HG02678 (cell line): ENCODE results near the gene TRPM3.

Source experiments
- ATAC-seq: cut with Tn5 transposase; IDR thresholded peaks from one replicate; pipeline ENCODE4 v1.9.1; 2021; ENCODE audit warnings: mild to moderate bottlenecking, moderate library complexity; ENCODE audit not compliant: unreplicated experiment

The TRPM3 gene

DNA sequence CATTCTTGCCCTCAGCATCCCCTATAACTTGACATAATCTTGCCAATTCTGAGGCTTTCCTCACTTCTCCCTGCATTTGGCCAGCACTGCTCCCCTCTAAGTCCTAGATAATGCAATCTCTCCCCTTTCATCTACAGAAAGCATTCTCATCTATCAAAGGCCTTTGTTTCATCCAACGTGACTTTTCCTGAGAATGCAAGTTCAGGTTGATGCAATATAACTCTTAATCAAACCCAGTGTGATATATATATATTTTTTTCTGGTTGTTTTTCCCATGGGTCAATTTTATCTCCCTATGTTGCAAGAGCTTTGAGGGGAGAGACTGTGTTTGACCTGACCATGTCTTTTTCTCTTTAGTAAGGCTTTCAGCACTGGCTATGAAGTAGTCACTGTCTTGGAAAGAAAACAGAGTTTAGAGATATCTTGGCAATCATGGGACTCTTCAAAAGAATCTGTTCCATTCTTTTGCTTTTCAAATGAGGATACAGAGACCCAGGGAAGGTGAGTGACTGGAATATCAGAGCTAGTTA is 268.6 kb downstream of the TRPM3 start:
- ATAC-seq = no peak

GRCh38 chr9:70840266-70840665 is 281.2 kb downstream of the TRPM3 start:
- no peak for ATAC-seq

DNA sequence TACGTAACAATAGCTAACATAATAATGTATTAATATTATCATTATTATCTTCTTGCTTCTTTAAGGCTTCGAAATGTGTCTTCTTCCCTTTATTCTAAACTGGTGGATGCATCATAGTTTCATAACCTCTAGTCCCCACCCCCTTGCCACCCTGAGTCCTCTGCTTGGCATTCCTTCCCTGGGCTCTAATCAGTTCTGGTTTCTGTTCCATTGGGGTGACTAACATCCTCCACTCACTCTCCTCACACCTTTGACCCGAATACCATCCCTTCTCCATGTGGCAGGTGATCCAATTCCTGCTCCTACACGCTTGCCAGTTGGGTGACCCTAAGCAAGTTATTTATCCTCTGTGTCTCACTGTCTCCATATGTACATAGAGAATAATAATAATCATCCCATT is 286.1 kb downstream of the TRPM3 start:
- ATAC-seq = no peak

GRCh38 chr9:70832492-70832891 is 288.9 kb downstream of the TRPM3 start:
- ATAC-seq = no peak

DNA sequence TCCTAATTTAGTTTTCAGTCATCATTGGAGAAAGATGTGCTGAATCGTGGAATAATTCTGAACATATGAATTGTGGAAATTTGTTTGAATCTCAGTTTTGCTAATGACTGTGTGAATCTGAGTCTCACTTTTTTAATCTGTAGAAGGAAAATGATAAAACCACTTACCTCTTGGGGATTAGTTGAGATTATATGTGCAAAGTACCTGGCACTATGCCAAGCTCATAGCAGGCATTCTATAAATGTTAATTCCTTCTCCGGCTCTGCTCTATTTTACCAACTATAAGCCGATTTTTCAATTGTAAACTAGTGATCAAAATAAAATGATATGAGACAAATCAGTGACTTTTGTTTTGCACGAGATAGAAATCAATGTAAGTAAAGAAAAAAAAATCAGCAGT is 290.8 kb downstream of the TRPM3 start:
- no peak for ATAC-seq

GRCh38 chr9:70829591-70830265 is 291.7 kb downstream of the TRPM3 start:
- no peak for ATAC-seq

GRCh38 chr9:70826562-70826961 is 294.9 kb downstream of the TRPM3 start:
- no peak for ATAC-seq

- no peak for ATAC-seq
Measured at GRCh38 chr9:70823284-70823683, 298.1 kb downstream of the TRPM3 start.

DNA sequence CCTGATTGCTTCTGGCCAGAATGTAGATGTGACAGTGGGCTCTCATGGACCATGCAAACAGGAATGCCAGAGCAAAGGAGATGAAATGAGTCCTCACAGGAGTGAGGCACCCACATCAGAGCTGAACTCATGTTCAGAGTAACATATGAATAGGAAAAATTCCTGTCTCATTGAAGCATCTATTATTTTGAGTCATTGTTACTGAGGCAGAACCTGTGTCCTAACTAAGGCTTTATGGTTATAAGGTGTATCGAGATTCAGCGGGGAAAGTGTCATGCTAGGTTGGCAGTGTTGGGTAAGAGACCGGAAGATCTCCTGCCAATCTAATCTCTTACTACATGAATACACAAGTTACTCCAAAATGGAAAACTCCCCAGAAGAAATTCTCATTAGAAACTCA is 304.1 kb downstream of the TRPM3 start:
- no peak for ATAC-seq

GRCh38 chr9:70816891-70817290 is 304.5 kb downstream of the TRPM3 start:
- ATAC-seq = no peak

DNA sequence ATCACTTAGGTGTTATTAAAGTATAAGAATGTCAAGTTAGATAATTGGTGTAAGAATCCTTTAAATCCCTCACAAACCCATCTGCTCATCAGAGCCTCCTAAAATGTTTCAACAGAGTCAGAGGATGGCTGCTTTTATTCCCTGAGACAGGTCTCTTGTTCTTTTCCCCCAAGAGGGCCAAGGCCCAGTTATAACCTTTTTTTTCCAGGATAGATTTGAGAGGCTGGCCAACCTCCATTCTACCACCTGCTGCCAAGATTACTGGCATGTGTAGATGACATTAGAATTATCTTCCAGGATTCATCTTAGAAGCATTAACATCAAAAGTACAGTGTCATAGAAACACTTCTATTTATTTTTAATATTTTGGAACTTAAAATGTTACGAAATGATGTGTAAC is 305.1 kb downstream of the TRPM3 start:
- ATAC-seq = no peak

DNA sequence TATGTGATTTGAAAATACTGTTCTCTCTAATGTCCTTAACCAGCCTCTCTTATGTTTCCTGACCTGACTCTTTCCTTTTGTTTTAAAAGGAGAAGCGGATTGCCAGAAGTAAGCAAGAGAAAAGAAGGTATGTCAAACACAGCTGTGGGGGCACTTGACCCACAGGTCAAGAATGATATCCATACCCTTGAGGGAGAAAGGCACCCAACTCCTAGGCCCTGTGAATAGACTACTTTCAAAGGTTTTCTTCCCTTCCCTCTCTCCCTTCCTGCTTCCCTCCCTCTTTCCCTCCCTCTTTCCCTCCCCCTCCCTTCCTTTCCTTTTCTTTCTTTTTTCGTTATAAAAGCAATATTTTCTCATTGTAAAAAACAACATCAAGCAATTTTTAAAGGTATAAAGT is 306.8 kb downstream of the TRPM3 start:
- ATAC-seq = no peak

GRCh38 chr9:70813141-70813540 is 308.3 kb downstream of the TRPM3 start:
- no peak for ATAC-seq

DNA sequence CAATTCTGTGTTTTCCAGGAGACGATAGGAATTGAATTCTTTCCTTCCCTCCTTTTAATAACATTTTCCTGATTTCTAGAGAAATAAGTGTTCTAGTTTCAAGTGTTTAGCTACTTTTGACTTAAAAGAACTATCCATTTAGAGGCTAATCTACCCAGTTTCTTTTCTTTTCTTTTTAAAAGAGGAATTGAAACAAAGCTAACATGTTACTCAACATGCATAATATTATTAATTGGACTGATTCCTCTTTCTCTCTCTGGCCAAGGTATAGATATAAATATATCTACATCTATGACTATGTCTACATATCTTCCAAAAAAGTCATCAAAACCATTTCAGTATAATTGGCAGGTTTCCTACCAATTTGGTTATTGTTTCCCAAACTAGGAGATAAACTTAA is 309.8 kb downstream of the TRPM3 start:
- no peak for ATAC-seq

- no peak for ATAC-seq
Measured at GRCh38 chr9:70806875-70807274, 314.5 kb downstream of the TRPM3 start.

- no peak for ATAC-seq
Measured at GRCh38 chr9:70805949-70806348, 315.5 kb downstream of the TRPM3 start.

GRCh38 chr9:70802758-70803436 is 318.5 kb downstream of the TRPM3 start:
- no peak for ATAC-seq

- ATAC-seq = no peak
Measured at GRCh38 chr9:70802206-70802605, 319.2 kb downstream of the TRPM3 start.

GRCh38 chr9:70801181-70801829 is 320.1 kb downstream of the TRPM3 start:
- no peak for ATAC-seq

GRCh38 chr9:70798018-70798417 is 323.4 kb downstream of the TRPM3 start:
- no peak for ATAC-seq

DNA sequence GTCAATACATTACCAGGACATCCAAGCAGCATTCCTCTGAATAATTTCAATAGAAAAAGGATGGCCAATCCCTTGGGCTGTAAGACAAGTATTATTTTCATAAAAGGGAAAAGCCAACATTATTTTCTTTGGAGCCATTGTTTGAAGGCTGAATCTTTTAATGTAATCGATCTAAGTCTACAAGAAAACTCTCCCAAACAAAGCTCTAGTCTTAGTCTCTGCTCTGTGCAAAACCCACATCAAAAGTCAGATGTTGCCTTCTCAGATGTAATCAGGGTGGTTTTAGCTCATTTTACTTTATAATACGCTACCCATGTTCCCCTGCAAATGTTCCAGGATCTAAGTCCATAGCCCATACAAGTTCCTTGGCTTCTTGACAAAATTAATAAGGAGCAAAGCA is 325.6 kb downstream of the TRPM3 start:
- ATAC-seq = no peak

- ATAC-seq = no peak
Measured at GRCh38 chr9:70792796-70793195, 328.6 kb downstream of the TRPM3 start.
